ENCODE measurements around the gene NTMT2.
"Not testable (repeated sequence)": the region's sequence is repeated elsewhere in the genome, so short reads cannot be mapped to it uniquely, and the experiment has no call there.

NTMT2 gene

GRCh38 chr1:170162459-170163246, 16.9 kb downstream of the NTMT2 start:
- no peak for DNase-seq

GRCh38 chr1:170164103-170164763, 18.5 kb downstream of the NTMT2 start:
- no peak for DNase-seq

- no peak for DNase-seq
Measured at GRCh38 chr1:170166518-170167180, 20.9 kb downstream of the NTMT2 start.

- DNase-seq: no peak
Measured at GRCh38 chr1:170168265-170168664, 22.5 kb downstream of the NTMT2 start.

GRCh38 chr1:170170513-170170912, 24.8 kb downstream of the NTMT2 start:
- DNase-seq: not testable (repeated sequence)

GRCh38 chr1:170174395-170174794, 28.6 kb downstream of the NTMT2 start:
- DNase-seq: no peak

- no peak for DNase-seq
Measured at GRCh38 chr1:170175041-170175440, 29.3 kb downstream of the NTMT2 start.

GRCh38 chr1:170175484-170175883, 29.7 kb downstream of the NTMT2 start:
- no peak for DNase-seq

- DNase-seq: no peak
Measured at GRCh38 chr1:170176772-170177171, 31.0 kb downstream of the NTMT2 start.

GRCh38 chr1:170182442-170182841, 36.7 kb downstream of the NTMT2 start:
- DNase-seq: no peak

GRCh38 chr1:170192546-170192945, 46.8 kb downstream of the NTMT2 start:
- no peak for DNase-seq

- DNase-seq: no peak
Measured at GRCh38 chr1:170194451-170194850, 48.7 kb downstream of the NTMT2 start.

- DNase-seq: no peak
Measured at GRCh38 chr1:170196490-170197236, 50.9 kb downstream of the NTMT2 start.

- DNase-seq: no peak
Measured at GRCh38 chr1:170198090-170198489, 52.3 kb downstream of the NTMT2 start.

GRCh38 chr1:170198584-170198983, 52.8 kb downstream of the NTMT2 start:
- no peak for DNase-seq

- no peak for DNase-seq
Measured at GRCh38 chr1:170200161-170200560, 54.4 kb downstream of the NTMT2 start.

GRCh38 chr1:170200621-170201397, 55.0 kb downstream of the NTMT2 start:
- no peak for DNase-seq

GRCh38 chr1:170203693-170204092, 57.9 kb downstream of the NTMT2 start:
- DNase-seq: no peak

- DNase-seq: no peak
Measured at GRCh38 chr1:170204121-170204520, 58.4 kb downstream of the NTMT2 start.

- no peak for DNase-seq
Measured at GRCh38 chr1:170205301-170205700, 59.5 kb downstream of the NTMT2 start.

GRCh38 chr1:170209125-170209524, 63.4 kb downstream of the NTMT2 start:
- DNase-seq: no peak

GRCh38 chr1:170210142-170210541, 64.4 kb downstream of the NTMT2 start:
- DNase-seq: no peak

Data from suppressor macrophage treated with lipopolysaccharide for 1 hour (primary cell).